GM18520 (cell line): Measurements from ENCODE around the gene PITPNC1.

ENCODE experiments used
- ATAC-seq: cut with Tn5 transposase; IDR thresholded peaks from one replicate; pipeline ENCODE4 v1.9.1; 2021; ENCODE audit not compliant: unreplicated experiment

Gene PITPNC1

GRCh38 chr17:67531291-67531690, 154.2 kb downstream of the PITPNC1 start:
- no peak for ATAC-seq

- ATAC-seq = no peak
Observed at GRCh38 chr17:67532326-67532871, 155.3 kb downstream of the PITPNC1 start.

DNA sequence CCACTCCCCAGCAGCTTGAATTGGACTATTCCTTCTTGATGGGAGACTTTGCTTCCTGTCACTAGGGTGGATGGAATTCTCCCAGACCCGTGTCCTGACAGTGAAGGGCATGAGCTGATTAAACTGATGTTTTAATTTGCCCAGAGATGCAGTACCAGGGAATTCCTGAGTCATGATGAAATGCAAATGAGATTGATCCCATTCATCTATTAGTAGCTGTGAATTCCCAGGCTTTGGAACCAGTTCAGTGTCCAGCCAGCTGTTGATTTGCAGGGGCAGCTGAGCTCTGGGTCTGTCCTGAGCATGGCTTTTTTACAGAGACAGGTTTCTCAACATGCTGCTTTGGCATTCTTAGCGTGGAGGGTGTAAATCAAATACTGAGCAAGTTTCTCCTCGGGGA, 157.9 kb downstream of the PITPNC1 start:
- ATAC-seq = no peak

DNA sequence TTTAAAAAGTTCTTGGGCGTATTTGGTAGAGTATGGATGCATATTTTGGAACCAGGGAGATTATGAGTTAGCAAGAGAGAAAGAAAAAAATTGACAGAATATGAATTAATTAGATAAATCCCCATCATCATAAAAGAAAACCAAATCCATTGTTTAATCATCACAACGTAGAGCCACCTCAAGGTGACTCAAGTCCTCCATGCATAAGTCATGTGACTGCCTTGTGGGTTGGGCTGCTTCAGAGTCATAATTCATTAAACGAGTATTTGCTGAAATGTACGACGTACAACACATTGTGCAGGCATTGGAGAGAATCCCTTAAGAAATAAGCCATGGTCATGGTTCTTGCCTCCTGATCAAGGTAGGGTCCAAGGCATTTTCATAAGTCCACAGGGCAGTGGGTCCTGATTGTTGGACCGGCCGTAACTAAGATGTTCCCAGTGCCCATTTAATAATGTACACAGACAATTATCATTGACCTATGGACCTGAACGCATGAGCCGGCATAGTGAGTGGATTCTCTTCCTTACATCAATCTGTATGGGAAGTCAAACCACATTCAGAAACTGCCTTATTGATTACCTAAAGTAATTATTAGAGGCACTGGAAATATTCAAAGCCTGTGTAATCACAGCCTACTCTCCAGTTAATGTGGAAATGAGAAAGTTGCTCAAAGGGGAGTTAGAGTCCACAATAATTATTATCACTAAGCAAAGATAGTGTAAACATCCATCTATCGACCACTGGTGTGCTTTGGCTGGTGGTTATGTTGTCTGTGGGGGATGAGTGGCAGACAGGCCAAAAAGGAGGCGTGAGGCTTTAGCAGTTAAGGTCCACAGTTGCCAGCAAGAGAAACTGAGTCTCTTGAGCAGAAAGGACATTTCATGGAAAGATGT, 165.4 kb downstream of the PITPNC1 start:
- ATAC-seq = no peak

GRCh38 chr17:67544364-67544955, 167.4 kb downstream of the PITPNC1 start:
- no peak for ATAC-seq

DNA sequence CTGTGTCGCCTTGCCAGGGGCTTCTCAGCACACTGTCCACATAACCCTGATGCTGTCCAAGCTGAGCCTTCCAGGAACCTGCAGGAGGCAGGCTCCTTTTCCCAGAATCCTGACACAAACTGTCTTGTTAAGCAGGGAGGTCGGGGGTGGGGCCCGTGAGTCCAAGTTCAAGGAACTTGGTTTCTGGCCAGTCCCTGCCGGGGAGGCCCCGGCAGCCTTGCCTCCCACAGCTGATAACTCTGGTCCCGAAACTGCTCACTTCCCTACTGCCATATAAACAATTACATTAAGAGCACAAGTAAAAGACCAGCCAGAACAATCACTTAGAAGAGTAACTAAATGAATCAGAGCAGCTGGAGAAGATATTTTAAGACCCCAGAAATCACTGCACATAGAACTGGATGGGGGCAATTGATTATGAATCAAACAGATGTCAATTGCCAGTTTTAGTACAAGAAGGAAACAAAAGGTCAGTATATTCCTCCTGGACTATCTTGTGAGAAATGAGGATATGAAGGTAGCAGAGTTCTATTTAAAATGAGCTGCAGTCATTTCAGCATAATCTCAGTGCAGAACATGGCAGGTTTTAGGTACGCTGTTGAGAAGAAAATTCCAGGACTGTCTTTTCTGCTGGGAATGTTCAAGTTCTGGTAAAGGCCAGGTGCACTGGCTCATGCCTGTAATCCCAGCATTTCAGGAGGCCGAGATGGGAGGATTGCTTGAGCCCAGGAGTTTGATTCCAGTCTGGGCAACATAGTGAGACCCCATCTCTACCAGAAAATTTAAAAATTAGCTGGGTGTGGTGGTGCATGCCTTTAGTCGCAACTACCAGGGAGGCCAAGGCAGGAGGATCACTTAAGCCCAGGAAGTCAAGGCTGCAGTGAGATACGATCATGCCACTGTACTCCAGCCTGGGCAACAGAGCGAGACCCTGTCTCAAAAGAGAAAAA, 169.8 kb downstream of the PITPNC1 start:
- ATAC-seq = peak; percentile 71

DNA sequence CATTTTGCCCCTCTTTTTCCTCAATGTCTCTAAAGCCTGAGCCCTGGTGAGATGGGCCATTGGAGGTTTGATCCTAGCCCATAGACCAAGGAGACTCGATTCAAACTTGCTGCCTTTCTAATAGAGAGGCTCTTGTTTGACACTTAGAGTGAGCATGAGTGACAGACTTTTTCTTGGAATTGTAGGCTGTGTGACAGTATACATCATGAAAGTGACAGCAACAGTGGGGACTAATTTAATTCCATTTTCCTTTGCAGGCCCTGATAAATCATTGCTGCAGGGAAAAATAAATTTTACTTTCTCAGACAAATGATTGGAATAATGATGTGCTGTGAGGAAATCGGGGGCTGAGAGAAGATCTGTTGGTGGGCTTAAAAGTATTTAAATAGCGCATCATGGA, 171.6 kb downstream of the PITPNC1 start:
- no peak for ATAC-seq

DNA sequence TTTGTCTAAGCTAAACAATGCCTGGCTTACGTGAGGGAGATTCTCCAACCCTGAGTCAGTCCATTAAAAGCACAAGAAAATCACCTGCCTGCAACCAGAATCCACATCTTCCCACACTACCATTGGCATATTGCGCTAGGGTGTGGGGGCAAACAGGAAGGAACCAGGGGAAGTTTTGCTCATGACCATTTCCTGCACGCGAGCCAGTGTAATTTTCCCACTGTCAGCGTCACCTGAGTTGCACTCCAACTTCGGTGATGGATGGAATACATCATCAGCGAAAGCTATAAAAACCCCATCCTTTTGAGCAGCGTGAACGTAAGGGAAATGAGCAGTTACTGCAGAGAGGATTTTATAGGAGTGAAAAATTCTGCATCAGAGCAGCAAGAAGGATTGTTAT, 172.7 kb downstream of the PITPNC1 start:
- ATAC-seq = no peak

DNA sequence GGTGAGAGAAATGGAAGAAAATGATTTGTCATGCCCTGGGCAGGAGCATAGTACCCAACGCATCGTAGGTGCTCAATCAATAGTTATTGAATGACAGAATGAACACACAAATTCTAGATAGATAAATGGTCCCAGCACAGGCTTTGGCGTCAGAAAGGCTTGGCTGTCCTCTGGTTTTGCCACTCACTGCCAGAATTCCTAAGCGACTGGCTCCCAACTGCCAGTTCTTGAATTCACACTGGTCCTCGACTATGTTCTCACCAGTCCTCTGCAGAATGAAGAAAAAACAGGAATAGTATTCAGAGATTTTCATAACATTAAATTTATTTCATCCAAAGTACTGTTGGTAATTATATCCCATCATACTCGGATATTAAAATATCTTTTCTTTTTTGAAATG, 177.6 kb downstream of the PITPNC1 start:
- ATAC-seq = no peak

- ATAC-seq = no peak
Observed at GRCh38 chr17:67555855-67556254, 178.8 kb downstream of the PITPNC1 start.

DNA sequence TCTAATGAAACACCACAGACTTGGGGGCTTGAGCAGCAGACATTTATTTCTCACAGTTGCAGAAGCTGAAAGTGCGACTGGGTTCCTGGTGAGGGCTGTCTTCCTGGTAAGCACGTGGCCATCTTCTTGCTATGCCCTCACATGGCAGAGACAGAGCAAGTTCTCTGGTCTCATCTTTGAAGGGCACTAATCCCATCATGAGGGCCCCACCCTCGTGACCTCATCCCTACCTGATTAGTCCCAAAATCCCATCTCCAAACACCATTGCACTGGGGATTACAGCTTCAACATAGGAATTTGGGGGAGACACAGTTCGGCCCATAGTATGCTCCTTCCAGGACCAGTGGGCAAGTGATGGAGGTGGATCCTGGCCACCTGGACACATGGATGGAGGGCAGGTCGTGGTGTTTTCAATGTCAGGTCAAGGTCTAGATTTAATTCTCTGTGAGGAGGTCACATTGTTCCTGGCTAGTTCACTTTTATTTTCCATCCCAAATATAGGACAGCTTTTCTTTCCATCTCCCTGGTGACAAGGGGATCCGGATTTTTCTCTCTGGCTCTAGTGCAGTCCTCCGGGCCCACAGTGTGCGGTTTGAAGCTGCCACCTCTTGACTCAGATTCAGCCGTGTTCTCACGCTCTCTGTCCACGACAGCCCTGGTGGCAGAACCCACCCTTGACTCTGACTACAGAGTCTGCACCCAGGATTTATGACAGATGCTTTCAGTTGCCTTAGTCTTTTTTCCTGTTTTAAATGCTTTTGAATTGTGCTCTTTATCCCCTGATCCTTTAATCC, 180.2 kb downstream of the PITPNC1 start:
- ATAC-seq = no peak

GRCh38 chr17:67557921-67558320, 180.8 kb downstream of the PITPNC1 start:
- ATAC-seq = no peak

GRCh38 chr17:67558740-67559380, 181.8 kb downstream of the PITPNC1 start:
- ATAC-seq = no peak

DNA sequence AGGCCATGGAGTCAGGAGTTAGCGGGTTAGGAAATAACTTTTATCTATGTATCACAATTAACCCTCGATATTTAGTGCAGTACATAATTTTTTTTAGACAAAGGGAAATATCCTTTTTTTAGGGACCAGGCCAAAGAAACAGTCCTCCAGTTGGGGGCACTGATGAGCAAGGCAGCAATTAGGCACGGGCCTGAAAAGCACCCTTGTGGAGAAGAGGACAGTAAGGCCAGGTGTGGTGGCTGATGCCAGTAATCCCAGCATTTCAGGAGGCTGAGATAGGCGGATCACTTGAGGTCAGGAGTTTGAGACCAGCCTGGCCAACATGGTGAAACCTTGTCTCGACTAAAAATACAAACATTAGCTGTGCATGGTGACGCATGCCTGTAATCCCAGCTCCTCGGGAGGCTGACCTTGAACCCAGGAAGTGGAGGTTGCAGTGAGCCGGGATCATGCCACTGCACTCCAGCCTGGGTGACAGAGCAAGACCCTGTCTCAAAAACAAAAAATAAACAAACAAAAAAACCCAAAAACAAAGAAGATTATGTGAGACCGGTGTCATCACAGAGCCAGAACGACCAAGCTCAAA, 182.4 kb downstream of the PITPNC1 start:
- no peak for ATAC-seq

DNA sequence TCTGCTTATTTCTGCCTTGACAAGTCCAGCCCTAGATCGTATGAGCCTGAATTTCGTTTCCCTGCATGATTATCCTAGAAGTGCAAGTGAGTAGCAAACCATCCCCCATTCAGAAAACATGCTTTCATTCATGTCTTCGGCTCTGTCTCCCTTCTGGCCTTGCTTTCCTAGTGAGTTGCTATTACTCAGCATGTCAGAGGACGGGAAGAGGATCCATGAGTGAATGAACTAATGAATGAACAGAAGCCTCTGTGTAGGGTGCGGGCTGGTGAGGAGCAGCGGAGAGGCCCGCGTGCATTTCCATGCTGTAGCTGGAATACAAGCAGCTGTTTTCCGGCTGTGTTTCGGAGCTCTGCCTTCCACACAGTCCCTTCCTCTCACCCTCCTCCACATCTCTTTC, 184.9 kb downstream of the PITPNC1 start:
- no peak for ATAC-seq

DNA sequence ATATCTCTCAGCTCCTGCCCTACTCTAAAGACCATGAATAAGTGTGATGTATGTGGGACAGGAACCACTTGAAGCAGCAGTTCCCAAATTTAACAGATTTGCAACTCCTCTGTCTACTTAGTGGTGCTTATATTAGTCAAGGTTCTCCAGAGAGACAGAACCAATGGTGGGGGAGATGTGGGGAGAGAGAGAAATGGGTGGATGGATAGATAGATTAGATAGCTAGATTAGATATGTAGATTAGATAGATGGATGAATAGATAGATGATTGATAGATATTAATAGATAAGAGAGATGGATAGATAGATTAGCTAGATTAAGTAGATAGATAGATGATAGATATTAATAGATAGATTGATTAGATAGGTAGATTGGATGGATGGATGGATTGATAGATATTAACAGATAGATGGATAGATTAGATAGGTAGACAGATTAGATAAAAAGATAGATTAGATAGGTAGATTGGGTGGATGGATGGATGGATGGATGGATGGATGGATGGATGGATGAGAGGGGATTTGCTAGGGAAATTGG, 186.7 kb downstream of the PITPNC1 start:
- no peak for ATAC-seq

GRCh38 chr17:67565068-67565467, 188.0 kb downstream of the PITPNC1 start:
- no peak for ATAC-seq

GRCh38 chr17:67566656-67567055, 189.6 kb downstream of the PITPNC1 start:
- ATAC-seq = no peak

- no peak for ATAC-seq
Observed at GRCh38 chr17:67569015-67569451, 192.0 kb downstream of the PITPNC1 start.
